DOHH2 (cell line): ENCODE results near the gene EMC8.

Experiments used
- EZH2phosphoT487 ChIP-seq: fragments of 200-600 bp; sonication (generic); IDR thresholded peaks from 2 replicates; pipeline ENCODE4 v1.6.1; 2017; ENCODE audit warnings: borderline replicate concordance, mild to moderate bottlenecking, antibody characterized with exemption, low read length, moderate library complexity, mixed read lengths
- TF ChIP-seq, protein P1 (sequence below): fragments of 200-600 bp; sonication (generic); IDR thresholded peaks from one replicate; pipeline ENCODE4 v1.5.1; 2014; ENCODE audit warnings: antibody characterized with exemption, mild to moderate bottlenecking, low read depth, low read length; ENCODE audit not compliant: poor library complexity, severe bottlenecking

DNA sequence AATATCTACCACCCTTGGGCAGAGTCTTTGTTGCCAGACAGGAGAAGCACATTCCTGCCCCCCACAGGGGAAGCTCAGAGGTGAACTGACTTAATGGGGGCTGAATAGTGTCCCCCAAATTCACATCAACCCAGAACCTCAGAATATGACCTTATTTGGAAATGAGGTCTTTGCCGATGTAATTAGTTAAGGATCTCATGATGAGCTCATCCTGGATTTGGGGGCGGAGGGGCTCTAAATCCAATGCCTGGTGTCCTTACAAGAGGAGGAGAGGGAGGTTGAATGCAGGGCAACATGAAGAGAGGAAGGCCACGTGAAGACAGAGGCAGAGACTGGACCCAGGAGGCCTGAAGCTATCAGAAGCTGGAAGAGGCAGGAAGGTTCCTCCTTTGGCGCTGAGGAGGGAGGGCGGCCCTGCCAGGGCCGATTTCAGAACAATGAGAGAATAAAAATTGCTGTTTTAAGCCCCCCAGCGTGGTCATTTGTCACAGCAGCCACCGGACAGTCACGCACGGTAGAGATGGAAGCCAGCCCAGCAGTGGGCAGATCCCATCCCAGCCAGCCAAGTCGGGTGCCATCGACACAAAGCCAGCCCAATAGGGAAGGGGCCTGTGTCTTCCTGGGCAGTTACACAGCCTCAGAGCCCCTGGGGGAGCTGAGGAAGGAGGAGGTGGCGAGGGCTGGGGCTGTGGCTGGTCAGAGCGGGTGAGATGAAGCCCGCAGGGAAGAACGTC, 69.7 kb downstream of the EMC8 start:
- TF ChIP-seq, protein P1, sequence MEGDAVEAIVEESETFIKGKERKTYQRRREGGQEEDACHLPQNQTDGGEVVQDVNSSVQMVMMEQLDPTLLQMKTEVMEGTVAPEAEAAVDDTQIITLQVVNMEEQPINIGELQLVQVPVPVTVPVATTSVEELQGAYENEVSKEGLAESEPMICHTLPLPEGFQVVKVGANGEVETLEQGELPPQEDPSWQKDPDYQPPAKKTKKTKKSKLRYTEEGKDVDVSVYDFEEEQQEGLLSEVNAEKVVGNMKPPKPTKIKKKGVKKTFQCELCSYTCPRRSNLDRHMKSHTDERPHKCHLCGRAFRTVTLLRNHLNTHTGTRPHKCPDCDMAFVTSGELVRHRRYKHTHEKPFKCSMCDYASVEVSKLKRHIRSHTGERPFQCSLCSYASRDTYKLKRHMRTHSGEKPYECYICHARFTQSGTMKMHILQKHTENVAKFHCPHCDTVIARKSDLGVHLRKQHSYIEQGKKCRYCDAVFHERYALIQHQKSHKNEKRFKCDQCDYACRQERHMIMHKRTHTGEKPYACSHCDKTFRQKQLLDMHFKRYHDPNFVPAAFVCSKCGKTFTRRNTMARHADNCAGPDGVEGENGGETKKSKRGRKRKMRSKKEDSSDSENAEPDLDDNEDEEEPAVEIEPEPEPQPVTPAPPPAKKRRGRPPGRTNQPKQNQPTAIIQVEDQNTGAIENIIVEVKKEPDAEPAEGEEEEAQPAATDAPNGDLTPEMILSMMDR: no peak
- no peak for TF ChIP-seq EZH2phosphoT487
